Amniotic stem cell (primary cell): ENCODE data around the gene CD6.
"Not testable (repeated sequence)": the region's sequence is repeated elsewhere in the genome, so short reads cannot be mapped to it uniquely, and the experiment has no call there.

Source experiments
- DNase-seq: peaks from one replicate; lab custom pipeline; 2025; lab: John Stamatoyannopoulos, UW

CD6 gene

DNA sequence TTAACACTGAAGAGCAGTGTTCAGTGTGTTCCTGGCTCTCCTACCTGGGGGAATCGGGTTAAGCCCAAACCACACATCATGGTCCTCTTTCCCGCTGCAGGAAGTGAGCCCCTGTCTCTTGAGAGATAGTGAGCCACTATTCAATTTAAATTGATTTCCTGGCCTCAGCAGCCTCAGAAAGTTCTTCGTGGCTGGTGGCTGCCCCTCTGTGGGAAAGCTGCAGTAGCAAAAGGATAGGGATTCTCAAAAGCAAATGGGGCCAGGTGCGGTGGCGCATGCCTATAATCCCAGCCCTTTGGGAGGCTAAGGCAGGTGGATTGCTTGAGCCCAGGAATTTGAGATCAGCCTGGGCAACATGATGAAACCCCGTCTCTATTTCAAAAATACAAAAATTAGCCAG is 81.7 kb downstream of the CD6 start:
- DNase-seq = no peak

DNA sequence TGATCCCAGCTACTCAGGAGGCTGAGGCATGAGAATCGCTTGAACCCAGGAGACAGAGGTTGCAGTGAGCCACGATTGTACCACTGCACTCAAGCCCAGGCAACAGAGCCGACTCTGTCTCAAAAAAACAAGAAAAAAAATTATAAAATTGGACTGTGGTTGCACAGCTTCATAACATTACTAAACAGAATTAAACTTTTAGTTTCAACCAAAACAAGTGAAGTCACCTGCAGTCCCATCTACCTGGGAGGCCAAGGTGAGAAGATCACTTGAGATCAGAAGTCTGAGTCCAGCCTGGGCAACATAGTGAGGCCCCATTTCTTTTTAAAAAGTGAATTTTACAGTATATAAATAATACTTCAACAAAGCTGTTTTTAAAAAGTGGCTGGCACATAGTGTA is 83.0 kb downstream of the CD6 start:
- DNase-seq = no peak

DNA sequence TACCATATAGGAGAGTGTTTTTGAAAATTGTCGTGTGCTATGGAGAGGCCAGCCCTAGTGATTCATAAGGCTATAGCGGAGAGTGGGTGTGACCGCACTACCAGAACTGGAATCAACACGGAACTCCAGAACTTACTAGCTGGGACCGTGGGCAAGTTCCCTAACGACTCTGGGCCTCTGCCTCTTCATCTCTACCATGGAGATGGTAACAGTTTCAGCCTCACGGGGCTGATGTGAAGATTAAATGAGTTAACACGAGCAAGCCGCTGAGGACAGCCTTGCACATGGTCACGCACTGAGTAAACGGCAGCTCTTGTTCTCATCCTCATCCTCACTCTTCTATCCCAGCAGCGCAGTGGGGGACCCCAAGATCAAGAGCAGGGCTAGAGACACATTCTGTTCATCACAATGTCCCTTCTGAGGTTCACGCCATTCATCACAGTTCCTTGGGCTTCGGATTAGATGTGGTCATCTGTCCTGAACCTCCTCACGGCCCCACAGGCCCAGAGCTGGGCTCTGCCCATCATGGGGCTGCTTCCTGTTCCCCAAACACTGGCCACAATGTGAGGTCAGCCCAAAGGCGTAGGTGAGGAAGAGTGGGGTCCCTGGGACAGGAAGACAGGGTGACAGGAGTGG is 83.6 kb downstream of the CD6 start:
- no peak for DNase-seq

DNA sequence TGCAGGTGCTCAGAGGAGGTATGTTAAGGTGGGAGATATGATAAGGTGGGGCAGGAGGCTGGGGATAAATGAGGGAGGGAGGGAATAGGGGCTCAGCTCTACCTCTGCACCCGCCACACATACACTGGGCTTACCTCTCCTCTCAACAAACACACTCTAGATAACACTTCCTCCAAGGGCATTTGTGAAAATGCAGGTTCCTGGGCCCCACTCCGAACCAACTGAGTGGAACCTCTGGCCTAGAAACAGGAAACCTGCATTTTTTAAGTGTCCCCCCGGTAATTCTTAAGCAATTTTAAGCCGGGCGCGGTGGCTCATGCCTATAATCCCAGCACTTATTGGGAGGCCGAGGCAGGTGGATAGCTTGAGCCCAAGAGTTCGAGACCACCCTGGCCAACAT is 84.3 kb downstream of the CD6 start:
- DNase-seq = no peak

DNA sequence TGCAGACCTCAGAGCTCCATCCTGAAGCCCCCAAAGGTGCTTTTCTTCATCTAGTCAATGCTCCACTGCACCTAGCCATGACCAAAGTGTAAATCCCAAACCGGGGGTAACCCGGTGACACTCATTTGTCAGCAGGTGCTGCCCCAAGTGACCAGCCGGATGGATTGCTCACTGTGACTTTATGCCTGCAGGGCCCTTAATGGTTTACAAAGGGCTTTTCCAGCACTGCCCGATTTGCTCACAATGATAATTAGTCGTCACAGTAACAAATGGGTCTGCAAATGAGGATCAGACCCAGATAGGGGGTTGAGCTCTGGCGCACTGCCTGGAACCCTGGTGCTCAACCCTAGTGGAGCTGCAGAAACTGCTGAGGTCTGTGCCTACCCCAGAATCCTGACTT is 85.1 kb downstream of the CD6 start:
- DNase-seq = no peak

DNA sequence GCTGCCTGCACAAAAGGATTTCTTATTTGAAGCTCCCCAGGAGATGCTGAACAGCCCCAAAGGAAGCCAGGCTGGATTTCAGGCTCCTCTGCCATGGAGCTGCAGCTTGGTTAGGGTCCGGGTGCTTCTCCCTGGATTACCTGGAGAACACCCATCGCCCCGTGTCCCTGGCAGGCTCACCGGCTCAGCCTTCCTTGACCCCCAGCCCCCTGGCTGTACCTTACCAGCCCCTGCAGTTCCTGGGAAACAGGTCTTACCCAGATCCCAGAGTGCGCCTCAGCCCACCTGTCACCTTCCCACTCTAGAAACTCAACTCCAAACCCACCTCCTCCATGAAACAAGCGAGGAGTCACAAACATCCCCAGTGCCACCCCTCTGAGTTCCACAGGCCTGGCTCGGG is 85.5 kb downstream of the CD6 start:
- DNase-seq = no peak

DNA sequence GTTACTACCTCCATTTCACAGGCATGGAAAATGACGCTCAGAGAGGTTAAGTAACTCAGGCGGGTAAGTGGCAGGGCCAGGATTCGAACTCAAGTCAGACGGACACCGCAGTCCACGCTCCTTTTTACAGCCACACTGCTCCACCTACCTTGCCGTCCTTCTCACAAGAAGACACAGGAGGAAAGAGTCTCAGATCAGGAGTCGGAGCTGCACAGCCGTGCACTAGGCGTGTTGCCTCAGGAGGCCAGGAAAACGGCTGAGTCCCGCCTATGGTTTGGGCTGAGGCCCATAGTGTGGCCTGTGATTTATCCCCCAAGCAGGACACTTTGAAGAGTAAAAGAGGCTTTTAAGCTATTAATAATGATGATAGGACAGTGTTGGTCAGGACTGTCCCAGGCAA is 86.1 kb downstream of the CD6 start:
- no peak for DNase-seq

DNA sequence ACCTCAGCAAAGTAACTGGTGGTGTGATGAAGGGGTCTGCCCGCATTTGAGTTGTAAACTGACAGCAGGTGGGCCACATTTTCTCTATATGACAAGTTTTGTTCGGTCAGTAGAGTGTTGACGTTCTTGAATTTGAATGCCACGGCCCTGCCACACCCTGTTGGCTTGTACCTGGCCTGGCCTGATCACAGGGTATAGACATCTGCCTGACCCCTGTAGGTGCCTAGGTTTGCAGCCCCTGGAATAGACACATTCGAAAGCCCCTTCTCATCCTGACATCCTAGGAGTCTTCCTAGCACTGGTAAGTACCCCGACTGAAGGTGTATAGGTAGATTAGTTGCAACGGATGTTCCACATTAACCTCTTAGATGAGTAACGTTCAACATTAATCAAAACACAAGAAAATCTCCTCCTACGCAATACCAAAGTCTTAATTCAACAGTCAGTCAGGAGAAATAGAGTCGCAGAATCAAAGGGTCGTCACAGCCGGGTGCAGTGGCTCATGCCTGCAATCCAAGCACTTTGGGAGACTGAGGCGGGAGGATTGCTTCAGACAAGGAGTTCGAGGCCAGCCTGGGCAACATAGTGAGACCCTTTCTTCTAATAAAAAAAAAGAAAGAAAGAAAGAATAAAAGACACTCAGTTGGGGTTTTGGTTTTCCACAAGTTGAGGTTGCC is 87.2 kb downstream of the CD6 start:
- DNase-seq = no peak

DNA sequence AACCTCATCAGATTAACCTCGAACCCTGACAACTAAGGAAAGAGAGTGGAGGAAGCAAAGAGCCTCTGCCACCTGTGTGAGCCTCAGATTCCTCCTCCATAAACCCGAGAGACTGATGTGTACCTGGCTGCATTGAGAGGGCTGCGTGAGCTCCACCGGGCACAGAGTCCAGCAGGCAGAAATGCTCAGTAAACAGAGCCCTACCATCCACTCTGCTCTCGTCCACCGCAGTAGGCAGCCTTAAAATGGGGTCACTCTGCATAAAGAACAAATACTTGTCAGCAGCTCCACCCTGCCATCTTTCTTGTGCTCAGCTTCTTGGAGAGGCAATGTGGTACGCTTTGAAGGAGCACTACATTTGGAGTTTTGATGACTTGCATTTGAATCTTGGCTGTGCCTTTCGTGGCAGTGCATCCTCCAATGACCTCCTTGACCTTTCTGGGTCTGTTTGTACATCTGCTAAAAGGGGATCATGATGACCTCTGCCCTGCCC is 87.8 kb downstream of the CD6 start:
- no peak for DNase-seq

DNA sequence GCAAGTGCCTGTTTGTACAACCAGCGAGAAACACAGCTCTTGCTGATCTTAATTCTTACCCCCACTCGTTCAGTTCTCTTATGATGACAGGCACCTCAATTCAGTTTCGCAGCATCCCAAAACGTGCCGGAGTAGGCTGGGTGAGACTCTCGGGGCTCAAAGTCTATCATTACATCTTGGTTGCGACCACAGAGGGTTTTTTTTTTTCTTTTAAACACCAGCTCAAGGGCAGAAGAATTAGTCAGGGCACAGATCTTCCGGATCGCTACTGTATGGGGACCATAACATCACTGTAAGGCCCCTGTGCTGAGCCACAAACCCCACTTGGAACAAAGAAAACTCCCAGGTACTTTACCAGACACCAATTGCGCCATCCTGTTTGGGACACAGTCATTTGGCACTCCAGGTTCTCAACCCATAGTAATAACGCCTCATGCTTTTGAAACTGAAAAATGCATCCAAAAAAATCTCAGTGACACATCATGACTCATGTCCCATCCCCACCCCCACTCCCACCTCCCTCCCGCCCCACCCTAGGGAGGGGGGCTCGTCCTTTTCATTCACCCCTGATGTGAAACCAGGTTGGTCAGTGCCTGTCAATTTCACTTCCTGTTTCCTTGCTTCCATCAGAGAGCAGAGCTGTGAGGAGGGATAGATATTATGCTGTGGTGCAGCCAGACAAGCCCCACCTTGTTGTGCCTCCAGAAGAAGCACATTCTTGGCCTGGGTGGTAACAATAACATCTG is 89.8 kb downstream of the CD6 start:
- DNase-seq = no peak

DNA sequence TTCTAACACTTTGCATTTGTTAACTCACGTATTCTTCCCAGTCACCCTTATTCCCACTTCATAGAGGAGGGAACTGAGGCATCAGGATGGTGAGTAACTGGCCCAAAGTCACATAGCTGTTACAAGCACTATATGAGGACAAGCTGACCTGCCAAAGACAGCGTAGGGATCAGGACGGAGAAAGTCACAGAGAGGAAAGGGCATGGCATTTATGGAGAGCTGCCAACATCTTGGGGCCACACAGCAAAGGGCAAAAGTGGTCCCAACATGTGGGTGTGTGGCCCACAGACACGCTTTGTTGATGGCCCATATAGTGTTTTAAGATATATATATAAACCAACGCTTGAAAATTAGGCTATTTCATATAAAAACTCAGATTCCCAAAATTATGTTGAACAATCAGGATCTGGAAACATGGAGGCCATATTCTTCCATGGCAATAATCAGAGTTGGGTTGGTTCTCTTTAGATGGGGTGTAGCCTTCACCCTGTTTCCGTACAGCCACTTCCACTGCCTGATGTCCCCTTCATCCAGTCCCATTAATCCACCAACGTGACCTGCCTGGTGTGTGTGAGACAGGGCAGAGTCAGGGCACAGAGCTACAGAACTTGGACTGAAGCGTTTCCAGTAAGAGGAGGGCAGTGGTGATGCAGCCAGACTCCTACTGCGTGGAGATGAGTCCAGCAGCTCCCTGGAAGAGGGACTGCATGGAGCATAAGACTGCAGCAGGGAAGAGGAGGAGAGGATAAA is 90.9 kb downstream of the CD6 start:
- DNase-seq = no peak

DNA sequence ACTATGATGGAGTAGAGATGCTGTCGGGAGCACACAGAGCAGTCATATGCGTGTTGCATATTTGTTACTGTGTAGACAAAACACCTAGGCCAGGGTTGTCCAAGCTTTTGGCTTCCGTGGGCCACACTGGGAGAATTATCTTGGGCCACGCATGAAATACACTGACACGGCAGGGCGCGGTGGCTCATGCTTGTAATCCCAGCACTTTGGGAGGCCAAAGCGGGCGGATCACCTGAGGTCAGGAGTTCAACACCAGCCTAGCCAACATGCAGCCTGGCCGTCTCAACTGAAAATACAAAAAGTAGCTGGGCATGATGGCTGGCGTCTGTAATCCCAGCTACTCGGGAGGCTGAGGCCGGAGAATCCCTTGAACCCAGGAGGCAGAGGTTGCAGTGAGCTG is 93.8 kb downstream of the CD6 start:
- DNase-seq = not testable (repeated sequence)

DNA sequence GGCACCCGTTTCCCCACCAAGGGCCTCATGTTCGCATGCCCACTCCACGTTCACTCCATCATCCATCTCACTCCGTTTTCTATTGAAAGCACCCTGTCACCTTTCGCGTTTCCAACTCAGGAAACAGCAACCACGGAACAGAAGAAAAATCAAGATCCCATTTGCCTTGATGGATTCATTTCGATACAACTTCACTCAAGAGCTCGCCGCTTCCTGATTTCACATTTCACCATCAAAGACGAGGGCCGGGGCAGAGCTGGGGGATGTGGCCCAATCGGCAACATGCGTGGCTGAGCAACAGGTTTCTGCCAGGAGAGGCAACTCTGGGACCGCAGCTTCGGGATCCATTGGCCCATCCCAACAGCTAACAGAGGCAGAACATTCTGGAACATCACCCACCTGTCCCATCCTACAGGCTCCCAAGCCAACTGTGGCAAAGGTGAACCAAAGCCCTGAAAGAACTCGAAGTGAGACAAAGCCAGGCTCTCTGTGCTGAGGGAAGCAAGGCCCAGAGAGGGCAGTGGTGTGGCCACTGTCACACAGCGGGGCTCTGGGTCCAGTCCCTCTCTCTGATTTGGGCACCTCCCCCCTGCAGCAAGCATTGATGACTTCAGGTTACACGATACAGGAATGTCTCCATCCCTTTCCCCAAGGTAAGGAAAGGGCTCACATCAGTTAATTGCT is 94.6 kb downstream of the CD6 start:
- DNase-seq = no peak

DNA sequence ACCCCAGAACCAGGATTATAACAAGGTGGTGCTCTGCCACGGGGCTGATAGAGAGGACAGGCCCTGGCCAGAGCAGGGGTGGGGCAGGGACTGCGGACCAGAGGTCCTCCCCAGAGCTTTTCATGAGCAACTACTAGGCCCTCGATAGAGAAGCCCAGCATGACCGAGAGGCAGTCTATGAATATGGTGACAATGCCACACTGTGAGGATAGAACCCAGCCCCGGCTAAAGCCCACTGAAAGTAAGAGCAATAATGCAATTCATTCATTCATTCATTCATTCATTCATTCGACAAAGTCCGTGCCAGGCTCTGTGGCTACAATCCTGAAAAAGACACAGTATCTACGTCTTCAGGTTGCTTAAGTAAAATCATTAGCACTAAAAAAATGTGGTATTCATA is 95.2 kb downstream of the CD6 start:
- DNase-seq = no peak

DNA sequence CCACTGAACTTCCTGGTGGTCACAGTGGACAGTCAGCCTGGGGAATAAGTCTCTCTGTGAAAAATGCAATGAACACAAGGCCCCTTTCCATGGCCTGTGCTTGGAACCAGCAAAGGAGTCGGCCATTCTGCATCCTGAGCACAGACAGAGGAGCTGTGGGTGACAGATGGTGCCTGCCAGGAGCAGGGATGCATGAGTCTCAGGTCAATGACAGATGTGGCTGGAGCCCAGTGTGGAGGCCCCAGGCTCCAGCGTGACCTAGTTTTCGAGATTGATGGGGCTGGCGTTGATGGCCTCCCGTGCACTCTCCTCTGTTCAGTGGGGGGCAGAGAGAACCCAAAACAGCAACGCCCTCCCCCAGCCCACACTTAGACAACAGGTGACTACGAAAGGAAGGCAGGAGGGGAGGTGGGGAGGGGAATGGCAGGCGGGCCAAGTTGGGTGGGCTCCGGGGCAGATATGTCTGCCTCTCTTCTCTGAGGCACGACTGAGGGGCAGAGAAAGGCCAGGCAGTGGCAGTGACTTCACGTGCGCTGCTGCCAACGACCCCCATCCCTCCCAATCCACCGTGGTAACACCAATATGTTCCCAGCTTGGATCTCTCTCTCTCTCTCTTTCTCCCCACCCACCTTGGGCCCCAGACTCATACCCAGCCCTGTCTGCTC is 96.4 kb downstream of the CD6 start:
- DNase-seq = no peak

DNA sequence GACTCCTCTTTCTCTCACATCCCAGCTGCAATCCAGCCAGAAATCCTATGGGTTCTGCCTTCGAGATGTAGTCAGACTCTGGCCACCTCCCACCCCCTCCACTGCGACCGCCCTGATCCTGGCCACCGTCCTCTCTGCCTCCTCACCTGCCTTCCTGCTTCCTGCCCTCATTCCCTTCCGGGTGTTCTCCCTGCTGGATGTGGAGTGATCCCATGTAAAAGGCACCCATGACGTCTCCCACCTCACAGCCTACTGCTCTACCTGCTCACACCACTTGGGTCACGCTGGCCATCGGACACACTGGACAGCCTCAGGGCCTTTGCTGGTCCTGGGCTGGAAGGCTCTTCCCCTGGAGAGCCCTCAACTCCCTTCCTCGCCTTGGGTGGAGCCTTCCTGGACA is 97.1 kb downstream of the CD6 start:
- DNase-seq = no peak

DNA sequence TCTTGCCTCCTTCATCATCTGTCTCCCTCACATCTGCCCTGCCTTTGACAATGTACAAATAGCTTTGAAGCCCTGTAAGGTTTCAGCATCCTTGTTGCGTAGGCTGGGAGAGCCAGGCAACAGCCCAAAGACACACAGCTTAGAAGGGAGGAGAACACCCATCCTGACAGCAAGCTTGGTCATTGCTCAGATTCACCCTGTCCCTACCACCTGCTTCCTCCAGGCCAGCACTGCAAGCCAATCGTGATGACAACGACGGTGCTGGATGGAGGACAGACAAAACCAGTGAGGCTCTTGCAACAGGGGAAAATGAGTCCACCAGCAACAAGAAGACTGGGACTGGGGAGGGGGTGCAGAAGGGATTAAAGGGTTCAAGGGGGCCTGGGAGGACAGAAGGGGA is 97.9 kb downstream of the CD6 start:
- DNase-seq = no peak
